Embryonic facial prominence (tissue), 1 donor: ENCODE measurements around the gene SNCA.

Experiments
- DNase-seq: peaks from one replicate; pipeline ENCODE4 v3.0.0-alpha.2; 2016; ENCODE audit errors: extremely low spot score

SNCA gene

GRCh38 chr4:89707467-89707866, 129.5 kb downstream of the SNCA start:
- DNase-seq = no peak

- no peak for DNase-seq
Observed at GRCh38 chr4:89704651-89705395, 132.1 kb downstream of the SNCA start.

DNA sequence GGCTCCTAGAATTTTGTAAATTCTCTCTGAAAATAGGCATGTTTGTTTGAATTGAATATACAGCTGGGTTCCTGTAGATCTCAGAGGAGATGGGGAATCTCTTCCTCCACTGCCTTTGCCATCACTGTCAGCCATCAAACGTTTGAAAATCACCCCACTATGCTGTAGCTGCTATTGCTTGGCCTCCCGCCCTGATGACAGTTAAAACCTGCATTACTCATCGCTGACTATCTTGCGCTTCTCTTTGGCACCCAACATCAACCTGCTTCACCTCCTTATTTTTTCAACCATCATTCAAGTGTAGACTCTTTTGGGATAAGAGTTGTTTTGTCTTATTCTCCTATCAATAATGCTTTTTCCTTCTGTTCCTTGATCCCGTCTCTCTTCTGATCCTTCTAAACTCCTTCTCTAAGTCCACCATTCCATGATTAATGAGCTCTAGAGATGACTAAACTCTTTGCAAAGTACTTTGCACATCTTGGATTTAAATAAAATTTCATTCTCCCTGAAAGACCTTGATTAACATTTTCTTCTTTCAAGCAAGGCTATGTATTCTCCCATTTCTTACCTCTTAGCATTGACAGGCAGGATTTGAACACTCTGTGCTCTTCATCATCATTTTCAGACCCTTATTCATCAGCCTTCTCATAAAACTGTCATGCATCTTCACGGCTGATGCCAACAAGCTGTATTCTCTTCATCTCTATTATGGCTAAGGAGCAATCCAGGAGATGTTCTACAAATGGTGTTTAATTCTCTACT, 133.0 kb downstream of the SNCA start:
- no peak for DNase-seq

GRCh38 chr4:89700766-89701423, 136.1 kb downstream of the SNCA start:
- no peak for DNase-seq

GRCh38 chr4:89685690-89686089, 151.3 kb downstream of the SNCA start:
- no peak for DNase-seq

GRCh38 chr4:89685277-89685676, 151.7 kb downstream of the SNCA start:
- no peak for DNase-seq

DNA sequence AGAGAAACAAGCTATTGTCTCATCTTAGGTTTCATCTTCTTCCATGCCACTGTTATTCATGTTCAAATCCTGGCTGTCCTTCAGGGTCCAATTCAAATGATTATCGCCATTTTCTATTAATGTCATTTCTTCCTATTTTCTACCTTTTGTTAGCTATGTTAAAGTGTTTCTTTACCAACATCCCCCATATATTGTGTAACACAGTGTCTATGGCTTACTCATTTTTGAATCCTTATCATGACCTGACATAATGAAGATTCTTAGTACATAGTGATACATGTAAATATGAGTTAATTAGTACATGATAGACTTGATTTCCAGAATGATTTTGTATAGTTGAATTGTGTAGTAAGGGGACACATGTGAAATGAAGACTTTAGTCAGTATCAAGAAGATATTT, 152.4 kb downstream of the SNCA start:
- DNase-seq = no peak

GRCh38 chr4:89682808-89683207, 154.2 kb downstream of the SNCA start:
- DNase-seq = no peak

GRCh38 chr4:89681671-89682070, 155.3 kb downstream of the SNCA start:
- no peak for DNase-seq

GRCh38 chr4:89681219-89681618, 155.7 kb downstream of the SNCA start:
- no peak for DNase-seq

- DNase-seq = no peak
Observed at GRCh38 chr4:89674876-89675459, 162.0 kb downstream of the SNCA start.
